Measurements from ENCODE around the gene HTT.

GRCh38 chr4:3257556-3258482 is 183.3 kb downstream of the HTT start:
- no peak for TF ChIP-seq CTCF (conservative IDR thresholded peaks at IDR 0.05; ENCODE audit: low read depth, low read length)
- TF ChIP-seq EZH2 (IDR thresholded peaks at IDR 0.05; ENCODE audit: borderline replicate concordance, low read depth, low read length, poor library complexity, severe bottlenecking): no peak
